Measurements from ENCODE around the gene EXOC6B. TPM values are rescaled to one million over a fixed set of nuclear protein-coding genes. Genes with fewer than 3 reads are reported as not detected.

Gene EXOC6B
- total RNA-seq, 1 donor from 2014 or later = 32.4 TPM

- intact Hi-C loops (cut with DNase I) = no loop called here
These were observed 87.7 kb downstream of the EXOC6B start for GRCh38 chr2:72738096-72738495.

GRCh38 chr2:72734432-72734831 lies 91.4 kb downstream of the EXOC6B start:
- TF ChIP-seq CTCF (IDR thresholded peaks at IDR 0.05) = no peak
- no peak for DNase-seq (ENCODE audit: low spot score in 2 of 2)
- Histone ChIP-seq H3K9me3 (no peaks in the 10 kb centered on the region), H3K4me1 (no peaks in the 10 kb centered on the region), H3K27ac (no peak overlapping the region), H3K27me3 (no peaks in the 10 kb centered on the region), H3K36me3 (no peaks in the 10 kb centered on the region), H3K4me3 (no peak overlapping the region)
- intact Hi-C loops (cut with DNase I) = no loop called here

More at GRCh38 chr2:72738096-72738495, 87.7 kb downstream of the EXOC6B start:
- H3K27me3 ChIP-seq = no peaks in the 10 kb centered on the region
- H3K27ac ChIP-seq = no peak overlapping the region
- no peak for TF ChIP-seq CTCF (IDR thresholded peaks at IDR 0.05)
- H3K9me3 ChIP-seq = no peaks in the 10 kb centered on the region
- H3K36me3 ChIP-seq = peaks cover 0 to 12% of the 10 kb centered on the region in 2 donors
- no peak for DNase-seq (ENCODE audit: low spot score in 2 of 2)
- H3K4me3 ChIP-seq = no peak overlapping the region
- H3K4me1 ChIP-seq = no peaks in the 10 kb centered on the region

- TF ChIP-seq CTCF (IDR thresholded peaks at IDR 0.05) = no peak
- H3K4me1 ChIP-seq = no peaks in the 10 kb centered on the region
- no peaks in the 10 kb centered on the region for H3K9me3 ChIP-seq
- no peak overlapping the region for H3K4me3 ChIP-seq
- no peak overlapping the region for H3K27ac ChIP-seq
- H3K36me3 ChIP-seq = no peaks in the 10 kb centered on the region
- no peak for DNase-seq (ENCODE audit: low spot score in 2 of 2)
- intact Hi-C loops (cut with DNase I) = no loop called here
- H3K27me3 ChIP-seq = no peaks in the 10 kb centered on the region
These were observed 94.7 kb downstream of the EXOC6B start for GRCh38 chr2:72731116-72731515.

GRCh38 chr2:72727356-72727755 lies 98.5 kb downstream of the EXOC6B start:
- no peaks in the 10 kb centered on the region for H3K27me3 ChIP-seq
- DNase-seq (ENCODE audit: low spot score in 2 of 2) = no peak
- no peak for TF ChIP-seq CTCF (IDR thresholded peaks at IDR 0.05)
- no peaks in the 10 kb centered on the region for H3K4me1 ChIP-seq
- no peak overlapping the region for H3K27ac ChIP-seq
- intact Hi-C loops (cut with DNase I) = no loop called here
- no peaks in the 10 kb centered on the region for H3K9me3 ChIP-seq
- no peaks in the 10 kb centered on the region for H3K36me3 ChIP-seq
- no peak overlapping the region for H3K4me3 ChIP-seq

- no peaks in the 10 kb centered on the region for H3K4me1 ChIP-seq
- TF ChIP-seq CTCF (IDR thresholded peaks at IDR 0.05) = no peak
- H3K27me3 ChIP-seq = no peaks in the 10 kb centered on the region
- no peak overlapping the region for H3K4me3 ChIP-seq
- no peaks in the 10 kb centered on the region for H3K36me3 ChIP-seq
- H3K27ac ChIP-seq = no peak overlapping the region
- intact Hi-C loops (cut with DNase I) = no loop called here
- DNase-seq (ENCODE audit: low spot score in 2 of 2) = no peak
- H3K9me3 ChIP-seq = no peaks in the 10 kb centered on the region
These were observed 102.0 kb downstream of the EXOC6B start for GRCh38 chr2:72723769-72724370.
